ENCODE measurements around the gene SP110. TPM values are rescaled to one million over a fixed set of nuclear protein-coding genes. Genes with fewer than 3 reads are reported as not detected.

Gene SP110
- total and polyA plus RNA-seq, 9 donors = 18.4 to 46.1 (median 21.4) TPM

- H3K4me1 ChIP-seq (ENCODE audit: insufficient read depth) = no peaks in the 10 kb centered on the region
- no peak overlapping the region for H3K4me3 ChIP-seq
- 61 to 68% (median 64%) methylated on average over 10 of the region's 10 CpGs for WGBS, 3 donors
- no peaks in the 10 kb centered on the region for H3K27me3 ChIP-seq
- intact Hi-C loops (cut with DNase I) = no loop called here
- TF ChIP-seq POLR2A (IDR thresholded peaks at IDR 0.05) = no peak
- no peak for TF ChIP-seq CTCF (IDR thresholded peaks at IDR 0.05)
- TF ChIP-seq EP300 (IDR thresholded peaks at IDR 0.05) = no peak
- no peak overlapping the region for H3K27ac ChIP-seq
- no peaks in the 10 kb centered on the region for H3K9me3 ChIP-seq
- no peaks in the 10 kb centered on the region for H3K36me3 ChIP-seq
- DNase-seq = no peak
Measured at GRCh38 chr2:230184727-230185578, 34.8 kb downstream of the SP110 start.

- Histone ChIP-seq H3K4me3 (no peak overlapping the region), H3K9me3 (no peaks in the 10 kb centered on the region), H3K27me3 (no peaks in the 10 kb centered on the region), H3K36me3 (no peaks in the 10 kb centered on the region), H3K4me1 (ENCODE audit: insufficient read depth) (no peaks in the 10 kb centered on the region), H3K27ac (no peak overlapping the region)
- WGBS, 3 donors = 70 to 83% (median 80%) methylated on average over 2 of the region's 2 CpGs
- no peak for DNase-seq
- TF ChIP-seq CTCF (IDR thresholded peaks at IDR 0.05) = no peak
- no peak for TF ChIP-seq EP300 (IDR thresholded peaks at IDR 0.05)
- TF ChIP-seq POLR2A (IDR thresholded peaks at IDR 0.05) = no peak
- intact Hi-C loops (cut with DNase I) = no loop called here
Measured at GRCh38 chr2:230181195-230181594, 38.6 kb downstream of the SP110 start.

GRCh38 chr2:230179907-230180306 lies 39.9 kb downstream of the SP110 start:
- intact Hi-C loops (cut with DNase I) = no loop called here
- 86 to 89% (median 87%) methylated on average over 7 of the region's 7 CpGs for WGBS, 3 donors
- Histone ChIP-seq H3K9me3 (no peaks in the 10 kb centered on the region), H3K4me1 (ENCODE audit: insufficient read depth) (no peaks in the 10 kb centered on the region), H3K27ac (no peak overlapping the region), H3K36me3 (no peaks in the 10 kb centered on the region), H3K27me3 (no peaks in the 10 kb centered on the region), H3K4me3 (no peak overlapping the region)
- DNase-seq = no peak
- TF ChIP-seq EP300 (IDR thresholded peaks at IDR 0.05) (no peak), CTCF (IDR thresholded peaks at IDR 0.05) (no peak)

GRCh38 chr2:230178546-230179485 lies 41.0 kb downstream of the SP110 start:
- no peak for DNase-seq
- 86 to 92% (median 91%) methylated on average over 7 of the region's 7 CpGs for WGBS, 3 donors
- no peak overlapping the region for H3K4me3 ChIP-seq
- no peaks in the 10 kb centered on the region for H3K36me3 ChIP-seq
- H3K27ac ChIP-seq = no peak overlapping the region
- no peaks in the 10 kb centered on the region for H3K4me1 ChIP-seq (ENCODE audit: insufficient read depth)
- H3K27me3 ChIP-seq = no peaks in the 10 kb centered on the region
- TF ChIP-seq CTCF (IDR thresholded peaks at IDR 0.05) = no peak
- no peak for TF ChIP-seq POLR2A (IDR thresholded peaks at IDR 0.05)
- intact Hi-C loops (cut with DNase I) = no loop called here
- H3K9me3 ChIP-seq = no peaks in the 10 kb centered on the region

Data from ovary (tissue), 9 donors.